Measurements from ENCODE around the gene SLC22A15. TPM values are rescaled to one million over a fixed set of nuclear protein-coding genes. Genes with fewer than 3 reads are reported as not detected.

The SLC22A15 gene
- total RNA-seq, 6 experiments from 2014 or later = 0.11 to 6.8 (median 2.3) TPM

- intact Hi-C loops (cut with DNase I) = no loop called here
- TF ChIP-seq POLR2A (IDR thresholded peaks at IDR 0.05) (no peak), CTCF (IDR thresholded peaks at IDR 0.05) (no peak)
- H3K4me1 ChIP-seq = no peaks in the 10 kb centered on the region
- no peak for ATAC-seq
- no peaks in the 10 kb centered on the region for H3K27me3 ChIP-seq
- WGBS (ENCODE audit: insufficient coverage, low coverage, low lambda C conversion rate, missing lambda C conversion rate) = 71% methylated on average over 1 of the region's 6 CpGs
- no peak overlapping the region for H3K4me3 ChIP-seq
- no peaks in the 10 kb centered on the region for H3K36me3 ChIP-seq
- H3K27ac ChIP-seq = no peak overlapping the region
- DNase-seq = no peak
- H3K9me3 ChIP-seq = no peaks in the 10 kb centered on the region
Measured at GRCh38 chr1:115939455-115939854, 36.9 kb upstream of the SLC22A15 start.

DNA sequence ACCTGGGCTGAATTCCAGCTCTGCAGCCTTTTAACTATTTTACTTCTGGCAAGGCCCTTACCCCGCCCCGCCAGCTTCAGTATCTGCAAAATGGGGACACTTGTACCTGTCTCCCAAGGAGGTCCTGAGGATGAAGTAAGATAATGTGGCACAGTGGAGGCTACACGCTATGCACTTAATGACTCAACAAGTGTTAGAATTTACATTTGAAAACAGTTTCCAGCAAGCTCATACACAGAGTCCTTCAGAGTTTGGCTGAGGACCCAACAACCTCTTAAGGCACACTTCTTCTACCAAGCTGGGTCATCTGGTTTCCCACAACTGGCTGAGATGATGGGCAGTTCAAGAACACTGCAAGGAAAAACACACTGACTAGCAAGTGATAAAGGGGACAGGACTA lies 30.2 kb upstream of the SLC22A15 start:
- Histone ChIP-seq H3K36me3 (no peaks in the 10 kb centered on the region), H3K4me1 (no peaks in the 10 kb centered on the region), H3K27ac (no peak overlapping the region), H3K9me3 (no peaks in the 10 kb centered on the region), H3K4me3 (no peak overlapping the region), H3K27me3 (no peaks in the 10 kb centered on the region)
- TF ChIP-seq POLR2A (IDR thresholded peaks at IDR 0.05) (no peak), CTCF (IDR thresholded peaks at IDR 0.05) (no peak)
- no peak for ATAC-seq
- DNase-seq = no peak
- intact Hi-C loops (cut with DNase I) = no loop called here
- WGBS (ENCODE audit: insufficient coverage, low coverage, low lambda C conversion rate, missing lambda C conversion rate) = 69% methylated on average over 2 of the region's 3 CpGs

GRCh38 chr1:115949156-115949555 lies 27.2 kb upstream of the SLC22A15 start:
- H3K4me3 ChIP-seq = no peak overlapping the region
- intact Hi-C loops (cut with DNase I) = no loop called here
- whole genome bisulfite sequencing (ENCODE audit: insufficient coverage, low coverage, low lambda C conversion rate, missing lambda C conversion rate) = 72% methylated on average over 2 of the region's 2 CpGs

DNA sequence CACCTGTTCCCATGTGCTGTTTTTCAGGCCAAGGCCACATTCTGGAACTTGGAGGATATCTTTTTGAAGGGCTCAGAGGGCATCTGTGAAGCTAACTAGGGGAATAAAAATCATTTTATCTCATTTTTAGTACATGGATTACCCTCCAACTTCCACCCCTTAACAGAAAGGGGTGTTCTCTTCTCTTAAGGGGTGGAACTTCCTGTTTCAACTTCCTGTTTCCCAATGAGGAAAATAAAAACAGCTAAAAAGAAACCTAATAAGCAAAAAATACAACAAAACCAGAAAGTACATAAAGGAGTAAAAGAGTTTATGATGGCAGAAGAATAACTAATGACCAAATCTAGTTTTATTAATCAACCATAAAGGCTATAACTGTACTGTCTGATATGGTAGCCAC lies 24.8 kb upstream of the SLC22A15 start:
- Histone ChIP-seq H3K4me3 (no peak overlapping the region), H3K36me3 (no peaks in the 10 kb centered on the region), H3K27ac (no peak overlapping the region), H3K9me3 (no peaks in the 10 kb centered on the region), H3K27me3 (no peaks in the 10 kb centered on the region), H3K4me1 (no peaks in the 10 kb centered on the region)
- intact Hi-C loops (cut with DNase I) = no loop called here
- ATAC-seq (no peak), DNase-seq (no peak)
- TF ChIP-seq CTCF (IDR thresholded peaks at IDR 0.05) = no peak
- TF ChIP-seq POLR2A (IDR thresholded peaks at IDR 0.05) = no peak

More at GRCh38 chr1:115949156-115949555, 27.2 kb upstream of the SLC22A15 start:
- H3K9me3 ChIP-seq = no peaks in the 10 kb centered on the region
- ATAC-seq = no peak
- DNase-seq = no peak
- TF ChIP-seq CTCF (IDR thresholded peaks at IDR 0.05) = no peak
- TF ChIP-seq POLR2A (IDR thresholded peaks at IDR 0.05) = no peak
- no peak overlapping the region for H3K27ac ChIP-seq
- no peaks in the 10 kb centered on the region for H3K4me1 ChIP-seq
- no peaks in the 10 kb centered on the region for H3K36me3 ChIP-seq
- H3K27me3 ChIP-seq = no peaks in the 10 kb centered on the region

GRCh38 chr1:115952547-115952946 lies 23.8 kb upstream of the SLC22A15 start:
- Histone ChIP-seq H3K4me3 (no peak overlapping the region), H3K36me3 (no peaks in the 10 kb centered on the region), H3K27ac (no peak overlapping the region), H3K27me3 (no peaks in the 10 kb centered on the region), H3K9me3 (no peaks in the 10 kb centered on the region), H3K4me1 (no peaks in the 10 kb centered on the region)
- ATAC-seq (no peak), DNase-seq (no peak)
- TF ChIP-seq POLR2A (IDR thresholded peaks at IDR 0.05) (no peak), CTCF (IDR thresholded peaks at IDR 0.05) (no peak)
- WGBS (ENCODE audit: insufficient coverage, low coverage, low lambda C conversion rate, missing lambda C conversion rate) = 0% methylated on average over 1 of the region's 1 CpG
- intact Hi-C loops (cut with DNase I) = no loop called here

Measured in right lobe of liver (tissue), 6 donors.